Measurements from ENCODE around the gene KRTAP4-3. TPM values are rescaled to one million over a fixed set of nuclear protein-coding genes. Genes with fewer than 3 reads are reported as not detected.
"Not testable (repeated sequence)": the region's sequence is repeated elsewhere in the genome, so short reads cannot be mapped to it uniquely, and the experiment has no call there.

The KRTAP4-3 gene
- polyA plus RNA-seq, 4 donors: not detected

- not testable (repeated sequence) for H3K27me3 ChIP-seq (ENCODE audit: control insufficient read depth in 3 of 3, insufficient read depth in 3 of 3, low read length in 3 of 3); H3K27ac ChIP-seq (ENCODE audit: low read depth in 1 of 3, low read length in 2 of 3); FAIRE-seq; H3K4me3 ChIP-seq (ENCODE audit: low read depth in 1 of 3, low read length in 3 of 3); H3K36me3 ChIP-seq (ENCODE audit: control insufficient read depth in 3 of 3, insufficient read depth in 2 of 3, low read depth in 1 of 3, low read length in 3 of 3); H3K4me1 ChIP-seq (ENCODE audit: control insufficient read depth in 3 of 3, insufficient read depth in 2 of 3, low read depth in 1 of 3, low read length in 2 of 3); H3K9me3 ChIP-seq (ENCODE audit: control insufficient read depth in 2 of 2, insufficient read depth in 1 of 2, low read depth in 1 of 2, low read length in 1 of 2); DNase-seq
- WGBS, 3 donors: 82 to 86% (median 83%) methylated on average over 8 to 10 of the region's 10 CpGs
Observed at GRCh38 chr17:41148971-41149651, 18.9 kb downstream of the KRTAP4-3 start.

DNA sequence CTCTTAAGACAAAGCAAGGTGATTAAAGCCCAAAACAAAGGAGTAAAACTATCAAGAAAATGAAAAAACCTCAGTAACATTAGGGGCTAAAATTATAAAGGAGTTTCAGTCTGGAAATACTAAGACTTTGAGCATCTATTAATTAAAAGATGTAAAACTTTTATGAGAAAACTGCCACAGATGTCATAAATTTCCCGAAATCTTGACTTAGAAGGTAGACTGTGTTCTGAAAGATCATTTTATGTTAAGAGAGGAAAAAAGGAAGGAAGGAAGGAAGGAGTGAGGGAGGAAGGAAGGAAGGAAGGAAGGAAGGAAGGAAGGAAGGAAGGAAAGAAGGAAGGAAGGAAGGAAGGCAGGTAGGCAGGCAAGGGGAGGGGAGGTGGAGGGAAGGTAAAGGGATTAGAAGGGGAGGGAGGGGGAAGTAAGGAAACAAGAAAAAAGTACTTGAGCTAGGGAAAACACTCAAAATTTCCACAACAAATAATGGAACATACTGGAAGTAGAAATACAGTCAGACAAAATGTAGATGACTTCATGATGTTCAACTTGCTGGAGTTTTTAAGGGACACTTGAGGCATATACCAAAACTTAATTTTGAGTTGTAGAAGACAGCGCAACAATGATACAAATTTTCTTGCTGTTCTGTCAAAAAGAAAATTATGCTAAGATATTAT, 20.4 kb downstream of the KRTAP4-3 start:
- WGBS, 3 donors: 88 to 92% (median 89%) methylated on average over 2 of the region's 2 CpGs

GRCh38 chr17:41145261-41145660, 22.8 kb downstream of the KRTAP4-3 start:
- FAIRE-seq: no peak
- no peak for DNase-seq
- no peak overlapping the region for H3K4me3 ChIP-seq (ENCODE audit: low read depth in 1 of 3, low read length in 3 of 3)
- WGBS, 3 donors: 89 to 93% (median 90%) methylated on average over 2 of the region's 2 CpGs
- no peaks in the 10 kb centered on the region for H3K4me1 ChIP-seq (ENCODE audit: control insufficient read depth in 3 of 3, insufficient read depth in 2 of 3, low read depth in 1 of 3, low read length in 2 of 3)
- H3K9me3 ChIP-seq (ENCODE audit: control insufficient read depth in 2 of 2, insufficient read depth in 1 of 2, low read depth in 1 of 2, low read length in 1 of 2): peaks cover 0 to 9% of the 10 kb centered on the region in 2 donors
- no peaks in the 10 kb centered on the region for H3K36me3 ChIP-seq (ENCODE audit: control insufficient read depth in 3 of 3, insufficient read depth in 2 of 3, low read depth in 1 of 3, low read length in 3 of 3)
- peaks cover 0 to 7% (median 2%) of the 10 kb centered on the region in 3 donors for H3K27me3 ChIP-seq (ENCODE audit: control insufficient read depth in 3 of 3, insufficient read depth in 3 of 3, low read length in 3 of 3)
- no peak overlapping the region for H3K27ac ChIP-seq (ENCODE audit: low read depth in 1 of 3, low read length in 2 of 3)

More for the DNA sequence above, 20.4 kb downstream of the KRTAP4-3 start:
- Histone ChIP-seq H3K4me1 (ENCODE audit: control insufficient read depth in 3 of 3, insufficient read depth in 2 of 3, low read depth in 1 of 3, low read length in 2 of 3) (no peaks in the 10 kb centered on the region), H3K4me3 (ENCODE audit: low read depth in 1 of 3, low read length in 3 of 3) (no peak overlapping the region), H3K9me3 (ENCODE audit: control insufficient read depth in 2 of 2, insufficient read depth in 1 of 2, low read depth in 1 of 2, low read length in 1 of 2) (peaks cover 0 to 9% of the 10 kb centered on the region in 2 donors), H3K36me3 (ENCODE audit: control insufficient read depth in 3 of 3, insufficient read depth in 2 of 3, low read depth in 1 of 3, low read length in 3 of 3) (no peaks in the 10 kb centered on the region), H3K27ac (ENCODE audit: low read depth in 1 of 3, low read length in 2 of 3) (no peak overlapping the region), H3K27me3 (ENCODE audit: control insufficient read depth in 3 of 3, insufficient read depth in 3 of 3, low read length in 3 of 3) (peaks cover 0 to 7% (median 2%) of the 10 kb centered on the region in 3 donors)
- FAIRE-seq: no peak
- no peak for DNase-seq

GRCh38 chr17:41144846-41145245, 23.2 kb downstream of the KRTAP4-3 start:
- 84 to 94% (median 84%) methylated on average over 1 of the region's 1 CpG for WGBS, 3 donors
- peaks cover 0 to 9% of the 10 kb centered on the region in 2 donors for H3K9me3 ChIP-seq (ENCODE audit: control insufficient read depth in 2 of 2, insufficient read depth in 1 of 2, low read depth in 1 of 2, low read length in 1 of 2)
- FAIRE-seq: no peak
- no peaks in the 10 kb centered on the region for H3K4me1 ChIP-seq (ENCODE audit: control insufficient read depth in 3 of 3, insufficient read depth in 2 of 3, low read depth in 1 of 3, low read length in 2 of 3)
- peaks cover 0 to 4% (median under 1%) of the 10 kb centered on the region in 3 donors for H3K27me3 ChIP-seq (ENCODE audit: control insufficient read depth in 3 of 3, insufficient read depth in 3 of 3, low read length in 3 of 3)
- H3K27ac ChIP-seq (ENCODE audit: low read depth in 1 of 3, low read length in 2 of 3): no peak overlapping the region
- H3K36me3 ChIP-seq (ENCODE audit: control insufficient read depth in 3 of 3, insufficient read depth in 2 of 3, low read depth in 1 of 3, low read length in 3 of 3): no peaks in the 10 kb centered on the region
- DNase-seq: no peak
- H3K4me3 ChIP-seq (ENCODE audit: low read depth in 1 of 3, low read length in 3 of 3): no peak overlapping the region

DNA sequence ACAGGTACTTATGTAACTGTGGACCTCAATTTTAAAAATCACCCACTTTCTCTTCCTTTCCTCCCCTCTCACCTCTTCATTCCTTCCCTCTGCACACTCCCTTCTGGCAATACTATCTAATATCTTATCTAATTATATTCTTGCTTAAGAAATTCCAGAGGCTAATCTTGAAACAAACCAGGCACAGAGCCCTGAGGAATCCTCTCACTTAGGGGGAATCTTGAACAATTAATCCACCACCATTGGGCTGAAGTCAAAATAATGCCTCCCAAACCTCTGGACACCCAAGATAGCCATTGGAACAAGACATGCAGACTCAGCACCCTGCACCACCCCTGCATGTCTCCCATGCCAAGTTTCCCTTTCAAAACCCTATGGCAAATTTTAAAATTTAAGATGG, 26.7 kb downstream of the KRTAP4-3 start:
- no peak overlapping the region for H3K27ac ChIP-seq (ENCODE audit: low read depth in 1 of 3, low read length in 2 of 3)
- peaks cover 0 to 9% of the 10 kb centered on the region in 2 donors for H3K9me3 ChIP-seq (ENCODE audit: control insufficient read depth in 2 of 2, insufficient read depth in 1 of 2, low read depth in 1 of 2, low read length in 1 of 2)
- H3K4me3 ChIP-seq (ENCODE audit: low read depth in 1 of 3, low read length in 3 of 3): no peak overlapping the region
- no peak for DNase-seq
- no peaks in the 10 kb centered on the region for H3K36me3 ChIP-seq (ENCODE audit: control insufficient read depth in 3 of 3, insufficient read depth in 2 of 3, low read depth in 1 of 3, low read length in 3 of 3)
- no peak for FAIRE-seq
- H3K4me1 ChIP-seq (ENCODE audit: control insufficient read depth in 3 of 3, insufficient read depth in 2 of 3, low read depth in 1 of 3, low read length in 2 of 3): no peaks in the 10 kb centered on the region
- H3K27me3 ChIP-seq (ENCODE audit: control insufficient read depth in 3 of 3, insufficient read depth in 3 of 3, low read length in 3 of 3): no peaks in the 10 kb centered on the region

DNA sequence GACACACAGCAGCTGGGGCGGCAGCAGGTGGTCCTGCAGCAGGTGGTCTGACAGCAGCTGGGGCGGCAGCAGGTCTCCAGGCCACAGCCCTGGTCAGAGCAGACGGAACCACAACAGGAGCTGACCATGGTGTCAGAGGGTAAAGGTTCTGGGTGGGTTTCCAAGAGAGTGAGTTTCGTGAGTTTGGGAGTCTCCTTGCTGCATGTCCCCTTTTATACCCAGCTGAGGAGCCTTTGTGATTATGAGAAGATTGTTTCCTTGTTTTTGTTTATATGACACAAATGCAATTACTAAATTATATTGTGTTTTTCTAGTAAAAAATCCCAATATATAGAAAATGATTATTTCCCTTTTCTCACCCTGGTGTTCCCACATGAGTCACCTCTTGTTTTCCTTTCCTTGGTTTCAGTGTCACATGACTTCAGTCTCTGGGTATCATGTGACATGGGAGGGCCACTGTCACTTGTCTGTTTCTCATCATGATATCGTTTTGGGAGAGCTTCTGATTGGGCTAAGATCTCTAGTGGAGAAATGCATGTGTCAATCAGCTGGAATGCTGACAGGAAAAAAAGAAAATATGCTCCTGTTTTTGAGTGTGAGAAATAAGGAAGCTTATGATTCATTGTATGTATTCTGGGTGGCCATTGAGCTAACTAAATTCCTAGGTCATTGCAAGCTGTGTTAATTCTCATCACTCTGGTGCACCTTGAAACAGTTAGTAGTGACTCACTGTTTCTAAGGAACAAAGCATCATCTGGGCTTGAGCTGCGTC, 27.5 kb downstream of the KRTAP4-3 start, which contains the start of gene KRTAP4-6:
TSS of gene KRTAP4-6 (minus strand) at position 185 of the 772 bp plus-strand sequence. CDS start at position 128, 57 bp downstream.
- H3K9me3 ChIP-seq (ENCODE audit: control insufficient read depth in 2 of 2, insufficient read depth in 1 of 2, low read depth in 1 of 2, low read length in 1 of 2): peaks cover 0 to 9% of the 10 kb centered on the region in 2 donors
- no peak for FAIRE-seq
- 72 to 84% (median 73%) methylated on average over 5 to 6 of the region's 6 CpGs for WGBS, 3 donors

GRCh38 chr17:41139865-41140264, 28.2 kb downstream of the KRTAP4-3 start:
- H3K9me3 ChIP-seq (ENCODE audit: control insufficient read depth in 2 of 2, insufficient read depth in 1 of 2, low read depth in 1 of 2, low read length in 1 of 2); H3K36me3 ChIP-seq (ENCODE audit: control insufficient read depth in 3 of 3, insufficient read depth in 2 of 3, low read depth in 1 of 3, low read length in 3 of 3); H3K4me1 ChIP-seq (ENCODE audit: control insufficient read depth in 3 of 3, insufficient read depth in 2 of 3, low read depth in 1 of 3, low read length in 2 of 3); FAIRE-seq; H3K27me3 ChIP-seq (ENCODE audit: control insufficient read depth in 3 of 3, insufficient read depth in 3 of 3, low read length in 3 of 3); H3K27ac ChIP-seq (ENCODE audit: low read depth in 1 of 3, low read length in 2 of 3); DNase-seq; H3K4me3 ChIP-seq (ENCODE audit: low read depth in 1 of 3, low read length in 3 of 3): not testable (repeated sequence)
- WGBS, 3 donors: 84 to 90% (median 87%) methylated on average over 12 of the region's 12 CpGs

More for the DNA sequence above, 27.5 kb downstream of the KRTAP4-3 start, which contains the start of gene KRTAP4-6:
- H3K4me3 ChIP-seq (ENCODE audit: low read depth in 1 of 3, low read length in 3 of 3): no peak within 1 kb of the TSS
- H3K36me3 ChIP-seq (ENCODE audit: control insufficient read depth in 3 of 3, insufficient read depth in 2 of 3, low read depth in 1 of 3, low read length in 3 of 3): no peaks in the 10 kb centered on the region
- DNase-seq: no peak
- H3K4me1 ChIP-seq (ENCODE audit: control insufficient read depth in 3 of 3, insufficient read depth in 2 of 3, low read depth in 1 of 3, low read length in 2 of 3): no peaks in the 10 kb centered on the region
- H3K27me3 ChIP-seq (ENCODE audit: control insufficient read depth in 3 of 3, insufficient read depth in 3 of 3, low read length in 3 of 3): no peaks in the 10 kb centered on the region
- no peak within 1 kb of the TSS for H3K27ac ChIP-seq (ENCODE audit: low read depth in 1 of 3, low read length in 2 of 3)

Measured in small intestine (tissue), 7 donors.